Esophagus squamous epithelium (tissue), 4 donors: ENCODE measurements around the gene LYZL1.

ENCODE experiments used
- CTCF ChIP-seq, 6 experiments: fragments of 450-650 bp in 4 of 6; fragments of 200-600 bp in 2 of 6; sonication (generic) in 2 of 6; IDR thresholded peaks; one replicate each; pipeline ENCODE4 v1.5.1; 2016 to 2019; ENCODE audit warnings: antibody characterized with exemption in 6 of 6, mild to moderate bottlenecking in 4 of 6, moderate library complexity in 4 of 6
- POLR2A ChIP-seq, 4 donors: fragments of 450-650 bp; IDR thresholded peaks; one replicate each; pipeline ENCODE4 v1.6.1; 2017; ENCODE audit warnings: antibody characterized with exemption in 4 of 4, mild to moderate bottlenecking in 4 of 4, moderate library complexity in 3 of 4

DNA sequence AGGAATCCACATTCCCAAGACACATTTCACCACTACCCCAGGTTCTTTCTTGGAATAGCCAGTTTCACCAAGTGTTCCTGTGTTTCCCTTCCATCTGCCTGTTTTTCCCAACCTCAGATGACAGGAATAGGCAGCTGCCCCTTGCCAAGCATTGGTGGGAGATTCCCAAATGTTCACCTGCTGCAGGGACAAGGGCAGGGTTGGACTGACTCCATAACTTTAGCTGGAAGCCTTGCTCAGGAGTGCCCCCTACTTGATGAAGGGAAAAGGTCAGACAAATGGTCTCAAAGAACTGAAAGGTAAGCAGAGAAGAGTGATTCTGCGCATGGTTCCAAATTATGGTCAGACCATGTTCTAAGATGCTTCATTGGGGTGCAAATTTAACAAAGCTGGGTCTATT is 45.1 kb upstream of the LYZL1 start:
- peak in 2 of 6 experiments; percentile 5 to 49 for TF ChIP-seq CTCF (IDR thresholded peaks at IDR 0.05)
- no peak for TF ChIP-seq POLR2A (IDR thresholded peaks at IDR 0.05)
